Colonic mucosa (tissue), 4 donors: ENCODE results near the gene SPINDOC. TPM values are rescaled to one million over a fixed set of nuclear protein-coding genes. Genes with fewer than 3 reads are reported as not detected.

Source experiments
- DNase-seq: peaks from one replicate; pipeline ENCODE4 v3.0.0-alpha.2; 2020
- H3K27ac ChIP-seq: fragments of 200-600 bp; one replicate; pipeline ENCODE4 v1.8.0; 2021
- H3K27me3 ChIP-seq: fragments of 200-600 bp; one replicate; pipeline ENCODE4 v1.8.0; 2021
- H3K36me3 ChIP-seq: fragments of 200-600 bp; one replicate; pipeline ENCODE4 v1.8.0; 2021
- H3K4me1 ChIP-seq: fragments of 200-600 bp; one replicate; pipeline ENCODE4 v1.8.0; 2021; ENCODE audit warnings: mild to moderate bottlenecking
- H3K4me3 ChIP-seq: fragments of 200-600 bp; one replicate; pipeline ENCODE4 v1.8.0; 2021
- H3K9ac ChIP-seq, 2 donors: one replicate each; pipeline ENCODE4 v1.7.0; 2013; ENCODE audit warnings: control low read depth in 2 of 2, low read depth in 2 of 2, low read length in 2 of 2
- H3K9me3 ChIP-seq: fragments of 200-600 bp; one replicate; pipeline ENCODE4 v1.8.0; 2021
- CTCF ChIP-seq: fragments of 200-600 bp; IDR thresholded peaks from one replicate; pipeline ENCODE4 v1.8.0; 2022; ENCODE audit warnings: antibody characterized with exemption, mild to moderate bottlenecking
- intact Hi-C: fragments of 100-400 bp; cut with DNase I; formaldehyde crosslinking; loops from one replicate; pipeline ENCODE4 v1.14.1; 2022
- total RNA-seq, 2 donors: library from RNA; stranded (reverse); fragmentation: NEBNext Ultra II Directional in 1 of 2; extraction: Animal tissue kit (Norgen Biotek cat#: 25700) in 1 of 2; gene quantifications; one replicate each; pipeline ENCODE4 v1.2.1, GENCODE V29; 2021
- donor health status: healthy.
- donor health status: DM: no; HTN: no; CAD: no.
- donor health status: DM: no; HTN: no; CAD: no.

Gene SPINDOC
- total RNA-seq, 2 donors from 2014 or later, result 9.3 to 11.8 TPM

DNA sequence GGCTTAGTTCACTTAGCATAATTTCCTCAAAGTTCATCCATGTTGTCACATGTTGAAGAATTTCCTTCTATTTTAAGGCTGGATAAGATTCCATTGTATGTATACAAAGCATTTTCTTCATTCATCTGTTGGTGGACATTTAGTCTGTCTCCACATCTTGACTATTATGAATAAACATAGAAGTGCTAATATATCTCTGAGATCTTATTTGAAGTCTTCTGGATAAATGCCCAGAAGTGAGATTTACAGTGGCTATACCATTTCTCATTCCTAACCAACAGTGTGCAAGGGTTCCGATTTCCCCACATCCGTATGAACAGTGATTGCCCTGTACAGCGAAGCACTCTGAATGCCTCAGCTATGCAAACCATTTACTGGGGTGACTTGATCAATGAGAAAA lies 38.1 kb upstream of the SPINDOC start:
- Histone ChIP-seq H3K4me3 (no peak overlapping the region), H3K27me3 (no peaks in the 10 kb centered on the region), H3K9ac (no peak overlapping the region), H3K36me3 (no peaks in the 10 kb centered on the region), H3K4me1 (no peaks in the 10 kb centered on the region), H3K9me3 (no peaks in the 10 kb centered on the region), H3K27ac (no peak overlapping the region)
- TF ChIP-seq CTCF, result no peak
- no peak for DNase-seq
- intact Hi-C loops, result no loop called here

GRCh38 chr11:63779039-63779438 lies 34.2 kb upstream of the SPINDOC start:
- Histone ChIP-seq H3K4me1 (no peaks in the 10 kb centered on the region), H3K36me3 (no peaks in the 10 kb centered on the region), H3K27me3 (no peaks in the 10 kb centered on the region), H3K4me3 (no peak overlapping the region), H3K9ac (no peak overlapping the region), H3K9me3 (no peaks in the 10 kb centered on the region), H3K27ac (no peak overlapping the region)
- intact Hi-C loops, result no loop called here
- no peak for TF ChIP-seq CTCF
- DNase-seq, result no peak

DNA sequence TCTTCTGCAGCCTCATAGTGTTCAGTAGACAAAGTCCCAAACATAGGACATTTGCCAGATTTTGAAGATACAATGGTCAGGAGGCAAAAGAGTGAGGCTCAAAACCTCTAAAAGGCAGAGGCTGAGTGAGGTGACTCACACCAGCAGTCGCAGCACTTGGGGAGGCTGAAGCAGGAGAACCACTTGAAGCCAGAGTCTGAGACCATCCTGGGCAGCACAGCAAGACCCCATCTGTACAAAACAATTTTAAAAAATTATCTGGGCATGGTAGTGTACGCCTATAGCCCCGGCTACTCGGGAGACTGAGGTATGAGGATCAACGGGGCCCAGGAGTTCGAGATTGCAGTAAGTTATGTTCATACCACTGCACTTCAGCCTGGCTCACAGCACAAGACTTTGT lies 30.5 kb upstream of the SPINDOC start:
- no peaks in the 10 kb centered on the region for H3K27me3 ChIP-seq
- no peak overlapping the region for H3K27ac ChIP-seq
- no peak overlapping the region for H3K9ac ChIP-seq
- no peak overlapping the region for H3K4me3 ChIP-seq
- intact Hi-C loops, result no loop called here
- no peaks in the 10 kb centered on the region for H3K36me3 ChIP-seq
- no peak for TF ChIP-seq CTCF
- H3K9me3 ChIP-seq, result no peaks in the 10 kb centered on the region
- no peaks in the 10 kb centered on the region for H3K4me1 ChIP-seq
- DNase-seq, result no peak

DNA sequence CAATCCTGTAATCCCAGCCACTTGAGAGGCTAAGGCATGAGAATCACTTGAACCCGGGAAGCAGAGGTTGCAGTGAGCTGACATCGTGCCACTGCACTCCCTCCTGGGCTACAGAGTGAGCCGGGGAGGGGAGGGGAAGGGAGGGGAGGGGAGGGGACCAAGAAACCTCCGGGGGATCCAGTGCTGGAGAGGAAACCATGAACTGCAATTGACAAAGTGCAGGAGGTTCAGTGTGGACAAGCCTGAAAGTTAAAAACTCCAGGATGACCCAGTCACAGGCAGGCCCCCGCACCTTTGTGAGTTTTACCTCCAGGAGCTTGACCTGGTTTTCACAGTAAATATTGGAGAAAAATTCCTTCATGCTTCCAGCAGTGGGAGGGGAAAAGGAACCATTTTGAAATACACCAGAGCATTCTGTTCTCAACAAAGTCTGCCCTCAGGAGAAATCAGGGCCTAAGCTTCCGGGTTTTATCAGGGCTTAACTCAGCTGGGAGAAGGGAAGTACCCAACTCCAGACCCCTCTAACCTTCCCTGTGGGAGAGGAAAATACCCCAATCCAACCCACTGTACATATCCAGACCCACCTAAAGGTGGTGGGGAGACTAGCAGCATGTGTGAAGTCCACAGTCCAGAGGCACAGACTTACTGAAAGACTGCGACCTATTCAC lies 29.2 kb upstream of the SPINDOC start:
- no peak overlapping the region for H3K4me3 ChIP-seq
- TF ChIP-seq CTCF, result no peak
- no peak overlapping the region for H3K27ac ChIP-seq
- no peaks in the 10 kb centered on the region for H3K9me3 ChIP-seq
- no peak overlapping the region for H3K9ac ChIP-seq
- H3K4me1 ChIP-seq, result no peaks in the 10 kb centered on the region
- no peaks in the 10 kb centered on the region for H3K27me3 ChIP-seq
- H3K36me3 ChIP-seq, result no peaks in the 10 kb centered on the region
- intact Hi-C loops, result no loop called here
- no peak for DNase-seq

DNA sequence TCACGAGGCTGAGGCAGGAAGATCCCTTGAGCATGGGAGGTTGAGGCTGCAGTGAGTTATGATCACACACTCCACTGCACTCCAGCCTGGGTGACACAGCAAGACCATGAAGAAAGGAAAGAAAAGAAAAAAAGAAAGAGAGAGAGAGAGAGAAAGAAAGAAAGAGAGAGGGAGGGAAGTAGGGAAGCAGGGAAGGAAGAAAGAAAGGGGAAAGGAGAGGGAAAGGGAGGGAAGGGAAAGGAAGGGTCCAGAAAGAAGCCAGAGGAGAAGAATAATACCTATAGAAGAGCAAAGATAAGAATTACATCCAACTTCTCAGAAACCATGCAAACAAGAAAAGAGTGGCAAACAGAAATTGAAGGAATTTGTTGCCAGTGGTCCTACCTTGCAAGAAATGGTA lies 27.4 kb upstream of the SPINDOC start:
- no peaks in the 10 kb centered on the region for H3K27me3 ChIP-seq
- H3K4me3 ChIP-seq, result no peak overlapping the region
- no peak for TF ChIP-seq CTCF
- H3K9me3 ChIP-seq, result no peaks in the 10 kb centered on the region
- intact Hi-C loops, result no loop called here
- H3K27ac ChIP-seq, result no peak overlapping the region
- H3K36me3 ChIP-seq, result no peaks in the 10 kb centered on the region
- DNase-seq, result no peak
- H3K9ac ChIP-seq, result no peak overlapping the region
- no peaks in the 10 kb centered on the region for H3K4me1 ChIP-seq
